BE2C (cell line): ENCODE results near the gene PNISR.

ENCODE experiments used
- DNase-seq: peaks from one replicate; pipeline ENCODE4 v3.0.0-alpha.2; 2020
- H3K27me3 ChIP-seq: fragments of 250-450 bp; sonication (Bioruptor Pico); 2 replicates; pipeline ENCODE4 v1.5.1; 2020; ENCODE audit warnings: mild to moderate bottlenecking
- H3K36me3 ChIP-seq: fragments of 250-450 bp; sonication (Bioruptor Pico); 2 replicates; pipeline ENCODE4 v1.5.1; 2020; ENCODE audit warnings: mild to moderate bottlenecking
- H3K4me1 ChIP-seq: fragments of 250-450 bp; sonication (Bioruptor Pico); 2 replicates; pipeline ENCODE4 v1.5.1; 2020
- H3K4me3 ChIP-seq: 2 replicates; pipeline ENCODE4 v1.5.1; 2011; ENCODE audit warnings: low read depth, low read length
- H3K9me3 ChIP-seq: fragments of 250-450 bp; sonication (Bioruptor Pico); 2 replicates; pipeline ENCODE4 v1.5.1; 2020
- CTCF ChIP-seq: IDR thresholded peaks from 2 replicates; pipeline ENCODE4 v1.5.1; 2012; ENCODE audit warnings: mild to moderate bottlenecking, low read depth, low read length

PNISR gene

GRCh38 chr6:99425647-99426450, 741 bp upstream of the PNISR start:
- peak; percentile 68 for TF ChIP-seq CTCF
- peak; percentile 90 for DNase-seq
- peaks cover 6% of the 10 kb centered on the region; the same call in 1 of the 2 replicates for H3K36me3 ChIP-seq
- no peaks in the 10 kb centered on the region for H3K27me3 ChIP-seq
- H3K4me1 ChIP-seq, result no peaks in the 10 kb centered on the region
- no peaks in the 10 kb centered on the region for H3K9me3 ChIP-seq
- H3K4me3 ChIP-seq, result peak overlapping the region; percentile 99

DNA sequence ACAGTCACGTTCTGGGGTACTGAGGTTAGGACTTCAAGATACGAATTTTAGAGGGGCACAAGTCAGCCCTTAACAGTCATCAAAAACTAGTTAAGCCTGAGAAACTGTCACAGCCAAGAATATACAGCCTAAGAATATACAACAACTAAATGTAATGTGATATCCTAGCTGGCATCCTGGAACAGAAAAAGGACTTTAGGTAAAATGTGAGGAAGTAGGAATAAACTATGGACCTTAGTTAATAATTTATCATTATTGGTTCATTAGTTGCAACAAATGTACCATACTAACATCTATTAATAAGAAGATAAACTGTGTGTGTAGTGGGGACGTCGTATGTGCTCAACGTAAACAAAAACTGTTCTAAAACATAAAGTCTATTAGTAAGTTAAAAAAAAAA, 1.1 kb downstream of the PNISR start:
- DNase-seq, result no peak
- TF ChIP-seq CTCF, result no peak
- no peaks in the 10 kb centered on the region for H3K4me1 ChIP-seq
- H3K36me3 ChIP-seq, result peaks cover 6% of the 10 kb centered on the region; the same call in 1 of the 2 replicates
- no peaks in the 10 kb centered on the region for H3K9me3 ChIP-seq
- H3K27me3 ChIP-seq, result no peaks in the 10 kb centered on the region
- peak overlapping the region; percentile 99 for H3K4me3 ChIP-seq

GRCh38 chr6:99422912-99423311, 2.2 kb downstream of the PNISR start:
- peaks cover 9% of the 10 kb centered on the region; the same call in 1 of the 2 replicates for H3K36me3 ChIP-seq
- H3K27me3 ChIP-seq, result no peaks in the 10 kb centered on the region
- TF ChIP-seq CTCF, result no peak
- no peaks in the 10 kb centered on the region for H3K4me1 ChIP-seq
- no peak overlapping the region for H3K4me3 ChIP-seq
- DNase-seq, result no peak
- H3K9me3 ChIP-seq, result no peaks in the 10 kb centered on the region

DNA sequence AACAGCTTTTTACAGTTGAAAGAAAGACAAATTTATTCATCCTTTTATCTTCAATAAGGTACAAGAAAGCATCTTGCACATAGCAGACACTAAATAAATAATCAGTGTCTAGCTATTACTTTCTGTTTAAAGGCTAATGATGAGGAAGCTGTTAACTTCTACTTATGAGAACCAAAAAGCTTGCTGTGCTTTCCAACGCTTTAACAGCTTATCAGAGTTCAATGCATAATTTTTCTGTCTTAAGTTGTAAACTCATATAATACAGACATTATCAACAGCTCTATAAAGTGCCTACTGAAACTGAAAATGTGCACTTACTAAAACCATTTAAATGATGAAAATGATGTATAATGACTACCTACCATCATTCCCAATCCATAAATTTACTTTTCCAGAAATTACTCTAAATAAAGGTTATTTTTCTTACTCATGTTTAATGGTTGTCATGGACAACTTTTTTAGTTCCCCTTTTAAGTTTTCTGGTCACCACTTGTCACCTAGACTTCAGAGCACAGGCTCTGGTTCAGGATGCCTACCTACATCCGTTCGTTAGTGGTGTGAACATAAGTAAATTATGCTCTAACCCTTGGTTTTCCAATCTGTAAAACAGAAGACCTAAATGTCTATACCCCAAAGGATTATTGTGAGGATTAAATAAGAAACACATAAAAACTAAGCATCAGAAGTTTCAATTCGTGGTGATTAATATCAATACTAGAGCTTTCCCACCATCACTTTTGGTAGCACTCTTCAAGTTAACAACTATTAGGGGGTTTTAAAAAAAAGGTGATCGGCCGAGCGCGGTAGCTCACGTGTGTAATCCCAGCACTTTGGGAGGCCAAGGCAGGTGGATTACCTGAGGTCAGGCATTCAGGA, 8.0 kb downstream of the PNISR start:
- no peak for DNase-seq
- Histone ChIP-seq H3K36me3 (peaks cover 28% of the 10 kb centered on the region), H3K27me3 (no peaks in the 10 kb centered on the region), H3K9me3 (no peaks in the 10 kb centered on the region), H3K4me3 (no peak overlapping the region), H3K4me1 (no peaks in the 10 kb centered on the region)
- no peak for TF ChIP-seq CTCF

DNA sequence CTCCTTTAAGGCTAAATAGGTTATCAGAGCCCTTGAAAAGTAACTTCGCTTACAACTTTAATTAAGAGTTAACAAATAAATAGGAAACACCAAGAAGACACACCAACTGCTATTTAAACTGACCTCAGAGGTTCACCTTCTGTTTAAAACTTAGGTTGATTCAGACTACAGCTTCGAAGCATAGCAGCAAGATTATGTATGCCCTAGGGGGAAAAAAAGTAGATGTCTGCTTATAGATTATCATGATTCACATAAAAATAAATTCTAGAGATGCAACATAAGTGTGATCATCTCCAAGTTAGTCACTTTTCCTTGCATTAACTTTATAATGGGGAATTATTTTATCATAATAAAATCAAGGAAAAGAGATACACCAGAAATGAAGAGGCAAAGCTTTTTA, 8.9 kb downstream of the PNISR start:
- no peak for DNase-seq
- no peak for TF ChIP-seq CTCF
- Histone ChIP-seq H3K9me3 (no peaks in the 10 kb centered on the region), H3K4me3 (no peak overlapping the region), H3K27me3 (no peaks in the 10 kb centered on the region), H3K4me1 (no peaks in the 10 kb centered on the region), H3K36me3 (peaks cover 28% of the 10 kb centered on the region)

GRCh38 chr6:99415446-99415845, 9.7 kb downstream of the PNISR start:
- Histone ChIP-seq H3K4me3 (no peak overlapping the region), H3K36me3 (peaks cover 35% of the 10 kb centered on the region), H3K27me3 (no peaks in the 10 kb centered on the region), H3K4me1 (no peaks in the 10 kb centered on the region), H3K9me3 (no peaks in the 10 kb centered on the region)
- TF ChIP-seq CTCF, result no peak
- no peak for DNase-seq
